Epithelial cell of proximal tubule (primary cell): ENCODE results near the gene FAM83C. TPM values are rescaled to one million over a fixed set of nuclear protein-coding genes. Genes with fewer than 3 reads are reported as not detected.

Experiments
- DNase-seq: peaks from one replicate; pipeline ENCODE4 v3.0.0-alpha.2; 2011; ENCODE audit warnings: low read depth
- H3K4me3 ChIP-seq: 2 replicates; pipeline ENCODE4 v1.5.1; 2011; ENCODE audit warnings: low read depth, mild to moderate bottlenecking, low read length
- total RNA-seq: library from RNA; depleted of rRNA; stranded (reverse); fragments of >200 nt; gene quantifications from 2 replicates; pipeline ENCODE4 v1.2.3, GENCODE V29; 2015
- TF ChIP-seq, protein P1 (sequence below): conservative IDR thresholded peaks from 2 replicates; pipeline ENCODE4 v1.5.1; 2012; ENCODE audit warnings: low read depth, mild to moderate bottlenecking, low read length

The FAM83C gene
- total RNA-seq, 1 donor from 2014 or later = not detected

- no peak for DNase-seq
- TF ChIP-seq, protein P1, sequence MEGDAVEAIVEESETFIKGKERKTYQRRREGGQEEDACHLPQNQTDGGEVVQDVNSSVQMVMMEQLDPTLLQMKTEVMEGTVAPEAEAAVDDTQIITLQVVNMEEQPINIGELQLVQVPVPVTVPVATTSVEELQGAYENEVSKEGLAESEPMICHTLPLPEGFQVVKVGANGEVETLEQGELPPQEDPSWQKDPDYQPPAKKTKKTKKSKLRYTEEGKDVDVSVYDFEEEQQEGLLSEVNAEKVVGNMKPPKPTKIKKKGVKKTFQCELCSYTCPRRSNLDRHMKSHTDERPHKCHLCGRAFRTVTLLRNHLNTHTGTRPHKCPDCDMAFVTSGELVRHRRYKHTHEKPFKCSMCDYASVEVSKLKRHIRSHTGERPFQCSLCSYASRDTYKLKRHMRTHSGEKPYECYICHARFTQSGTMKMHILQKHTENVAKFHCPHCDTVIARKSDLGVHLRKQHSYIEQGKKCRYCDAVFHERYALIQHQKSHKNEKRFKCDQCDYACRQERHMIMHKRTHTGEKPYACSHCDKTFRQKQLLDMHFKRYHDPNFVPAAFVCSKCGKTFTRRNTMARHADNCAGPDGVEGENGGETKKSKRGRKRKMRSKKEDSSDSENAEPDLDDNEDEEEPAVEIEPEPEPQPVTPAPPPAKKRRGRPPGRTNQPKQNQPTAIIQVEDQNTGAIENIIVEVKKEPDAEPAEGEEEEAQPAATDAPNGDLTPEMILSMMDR = no peak
- H3K4me3 ChIP-seq = no peak overlapping the region
Observed at GRCh38 chr20:35298264-35298663, 6.0 kb upstream of the FAM83C start.

GRCh38 chr20:35297740-35298139, 5.5 kb upstream of the FAM83C start:
- H3K4me3 ChIP-seq = no peak overlapping the region
- no peak for DNase-seq
- TF ChIP-seq, protein P1 = no peak

DNA sequence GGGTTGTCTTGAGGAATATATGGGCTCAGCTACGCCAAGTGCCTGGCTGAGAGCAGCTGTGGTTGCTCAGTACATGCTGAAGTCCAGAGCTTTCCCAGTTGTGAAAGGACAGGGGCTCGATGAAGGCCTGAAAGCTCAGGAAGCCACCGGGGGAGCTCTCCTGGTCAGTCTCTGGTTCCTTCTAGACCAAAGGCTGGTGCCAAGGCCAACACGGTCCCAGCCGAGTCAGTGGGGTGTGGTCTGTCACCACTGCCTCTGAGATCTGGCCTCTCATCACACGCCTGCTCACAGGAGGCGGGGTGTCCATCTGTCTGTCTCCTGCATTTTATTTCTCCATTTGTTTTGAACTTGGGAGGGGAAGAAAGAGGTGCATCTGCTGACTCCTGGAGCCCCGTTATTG, 4.9 kb upstream of the FAM83C start:
- no peak overlapping the region for H3K4me3 ChIP-seq
- TF ChIP-seq, protein P1 = no peak
- no peak for DNase-seq

DNA sequence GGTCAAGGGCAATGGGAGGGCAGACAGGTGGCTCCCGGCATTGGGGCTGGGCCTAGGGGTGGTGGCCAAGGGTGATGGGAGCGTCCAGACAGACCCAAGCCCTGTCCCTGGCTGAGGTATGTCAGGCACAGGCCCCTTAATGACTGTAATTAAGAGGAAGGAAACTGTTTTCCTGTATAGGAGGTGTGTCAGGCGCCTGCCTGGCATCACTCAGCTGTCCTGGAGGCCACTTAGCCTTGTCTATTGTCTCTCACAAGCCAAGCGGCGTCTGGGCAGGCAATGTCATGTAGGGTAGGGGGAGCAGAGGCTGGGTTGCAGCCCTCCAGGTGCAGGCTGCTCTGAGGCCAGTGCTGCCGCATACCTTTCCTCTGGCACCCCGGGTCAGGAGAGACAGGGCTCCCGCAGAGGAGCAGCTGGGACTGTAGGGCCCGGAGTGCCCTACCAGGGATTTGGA, 3.9 kb upstream of the FAM83C start:
- no peak for DNase-seq
- TF ChIP-seq, protein P1 = no peak
- H3K4me3 ChIP-seq = no peak overlapping the region

DNA sequence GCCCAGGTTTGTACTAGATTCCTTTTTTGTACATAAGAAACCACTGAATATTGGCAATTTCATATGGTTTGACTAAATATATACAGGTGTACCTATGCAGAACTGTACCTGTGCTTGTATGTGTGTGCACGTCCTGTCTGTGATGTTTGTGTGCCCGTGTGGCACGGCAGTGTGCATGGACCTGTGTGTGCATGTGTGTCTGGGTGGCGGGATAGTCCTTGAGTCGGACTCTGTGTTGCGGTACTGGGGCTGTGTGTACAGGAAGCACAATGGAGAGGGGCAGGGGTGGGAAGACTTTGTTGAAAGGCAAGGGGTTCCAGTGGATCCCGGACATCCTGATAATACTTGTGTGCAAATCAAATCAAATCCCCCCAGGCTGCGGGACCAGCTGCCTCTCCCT, 3.4 kb upstream of the FAM83C start:
- DNase-seq = no peak
- no peak overlapping the region for H3K4me3 ChIP-seq
- TF ChIP-seq, protein P1 = no peak

- TF ChIP-seq, protein P1 = no peak
- DNase-seq = no peak
- no peak overlapping the region for H3K4me3 ChIP-seq
Observed at GRCh38 chr20:35295058-35295457, 2.8 kb upstream of the FAM83C start.

DNA sequence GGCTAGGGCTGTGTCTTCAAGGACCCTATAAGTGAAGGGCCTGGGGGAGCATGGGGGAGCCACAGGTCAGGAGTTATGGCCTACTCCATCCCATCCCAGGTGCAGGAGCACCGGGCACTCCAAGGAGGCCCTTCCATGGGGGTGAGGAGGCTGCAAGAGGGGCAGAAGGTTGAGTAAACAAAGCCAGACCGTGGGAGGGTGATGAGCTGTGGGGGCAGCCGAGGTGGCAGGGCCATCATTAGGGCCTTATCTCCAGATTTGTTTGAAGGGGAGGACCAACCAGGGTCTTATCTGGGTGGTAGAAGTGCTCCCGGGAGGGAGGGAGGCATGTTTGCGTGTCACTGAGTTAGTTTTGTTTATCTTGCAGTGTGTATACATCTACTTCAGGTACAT, 2.1 kb upstream of the FAM83C start:
- DNase-seq = no peak
- H3K4me3 ChIP-seq = no peak overlapping the region
- TF ChIP-seq, protein P1 = no peak
